Left lung (tissue), 10 donors: ENCODE data around the gene PPP6R1. TPM values are rescaled to one million over a fixed set of nuclear protein-coding genes. Genes with fewer than 3 reads are reported as not detected.
A peak's percentile ranks its signal among the peaks of the same experiment; 100 is the strongest.

ENCODE experiments used
- ATAC-seq: fragments of 200-7000 bp; cut with Tn5 transposase; one replicate; pipeline ENCODE4 v1.9.1; 2020; ENCODE audit warnings: moderate library complexity
- DNase-seq, 4 donors: peaks; one replicate each; pipeline ENCODE4 v3.0.0-alpha.2; 2013 to 2020
- H3K27ac ChIP-seq, 2 donors: fragments of 200-600 bp; sonication (generic) in 1 of 2; one replicate each; pipeline versions ENCODE4 v1.5.0 to v1.8.0; 2020 to 2021
- H3K27me3 ChIP-seq, 2 donors: fragments of 200-600 bp; sonication (generic) in 1 of 2; one replicate each; pipeline versions ENCODE4 v1.5.0 to v1.8.0; 2020 to 2021
- H3K36me3 ChIP-seq, 2 donors: fragments of 200-600 bp; sonication (generic) in 1 of 2; one replicate each; pipeline versions ENCODE4 v1.5.0 to v1.8.0; 2020 to 2021
- H3K4me1 ChIP-seq, 2 donors: fragments of 200-600 bp; one replicate each; pipeline ENCODE4 v1.8.0; 2021
- H3K4me3 ChIP-seq, 2 donors: fragments of 200-600 bp; sonication (generic) in 1 of 2; one replicate each; pipeline versions ENCODE4 v1.5.0 to v1.8.0; 2020 to 2021; ENCODE audit warnings: mild to moderate bottlenecking in 1 of 2
- H3K9me3 ChIP-seq, 2 donors: fragments of 200-600 bp; sonication (generic) in 1 of 2; one replicate each; pipeline versions ENCODE4 v1.5.0 to v1.8.0; 2020 to 2021
- CTCF ChIP-seq, 2 donors: fragments of 200-600 bp; sonication (generic) in 1 of 2; IDR thresholded peaks; one replicate each; pipeline versions ENCODE4 v1.5.0 to v1.8.0; 2021; ENCODE audit warnings: antibody characterized with exemption in 2 of 2
- intact Hi-C, 2 donors: fragments of 100-400 bp; cut with DNase I; formaldehyde crosslinking; loops; one replicate each; pipeline versions ENCODE4 v1.11.2 to v1.14.2; 2022
- polyA plus RNA-seq, 6 donors: library from polyadenylated mRNA; unstranded; fragments of 120-200 nt; gene quantifications; one replicate each; pipeline ENCODE4 v1.2.1, GENCODE V29; 2013; ENCODE audit not compliant: insufficient read length in 6 of 6
- total RNA-seq, 2 donors: library from RNA; stranded (reverse); fragmentation: NEBNext Ultra II Directional; extraction: Animal tissue kit (Norgen Biotek cat#: 25700); gene quantifications; one replicate each; pipeline ENCODE4 v1.2.1, GENCODE V29; 2021
- donor health status: DM: no; HTN: yes; CAD: no.
- donor health status: DM: no; HTN: no; CAD: no.

PPP6R1 gene
- total and polyA plus RNA-seq, 8 donors = 33.4 to 81.8 (median 41.8) TPM

GRCh38 chr19:55224038-55224665 lies 34.7 kb downstream of the PPP6R1 start:
- Histone ChIP-seq H3K4me3 (no peak overlapping the region), H3K27me3 (no peaks in the 10 kb centered on the region), H3K27ac (no peak overlapping the region), H3K9me3 (peaks cover 0 to 10% of the 10 kb centered on the region in 2 donors), H3K36me3 (peaks cover 0 to 46% of the 10 kb centered on the region in 2 donors), H3K4me1 (no peaks in the 10 kb centered on the region)
- DNase-seq (no peak), ATAC-seq (no peak)
- intact Hi-C loops = no loop called here
- no peak for TF ChIP-seq CTCF (IDR thresholded peaks at IDR 0.05)

GRCh38 chr19:55223291-55224037 lies 35.4 kb downstream of the PPP6R1 start:
- H3K27ac ChIP-seq = no peak overlapping the region
- ATAC-seq (no peak), DNase-seq (no peak)
- H3K36me3 ChIP-seq = peaks cover 0 to 39% of the 10 kb centered on the region in 2 donors
- no peak for TF ChIP-seq CTCF (IDR thresholded peaks at IDR 0.05)
- H3K27me3 ChIP-seq = no peaks in the 10 kb centered on the region
- H3K4me3 ChIP-seq = no peak overlapping the region
- H3K4me1 ChIP-seq = no peaks in the 10 kb centered on the region
- peaks cover 0 to 10% of the 10 kb centered on the region in 2 donors for H3K9me3 ChIP-seq
- intact Hi-C loops = no loop called here

GRCh38 chr19:55220525-55220924 lies 38.3 kb downstream of the PPP6R1 start:
- H3K36me3 ChIP-seq = peaks cover 0 to 11% of the 10 kb centered on the region in 2 donors
- TF ChIP-seq CTCF (IDR thresholded peaks at IDR 0.05) = no peak
- no peak overlapping the region for H3K4me3 ChIP-seq
- peaks cover 0 to 18% of the 10 kb centered on the region in 2 donors for H3K27me3 ChIP-seq
- DNase-seq = no peak
- peaks cover 0 to 14% of the 10 kb centered on the region in 2 donors for H3K4me1 ChIP-seq
- intact Hi-C loops = no loop called here
- H3K9me3 ChIP-seq = peaks cover 0 to 10% of the 10 kb centered on the region in 2 donors
- ATAC-seq = no peak
- no peak overlapping the region for H3K27ac ChIP-seq

- peak; percentile 96 for ATAC-seq
- peak overlapping the region in 1 of 2 donors; percentile 77 for H3K27ac ChIP-seq
Measured at GRCh38 chr19:55216461-55217198, 42.2 kb downstream of the PPP6R1 start.

More at GRCh38 chr19:55216461-55217198, 42.2 kb downstream of the PPP6R1 start:
- no peaks in the 10 kb centered on the region for H3K36me3 ChIP-seq
- H3K27me3 ChIP-seq = peaks cover 0 to 40% of the 10 kb centered on the region in 2 donors
- intact Hi-C loops = no loop called here
- peaks cover 0 to 14% of the 10 kb centered on the region in 2 donors for H3K4me1 ChIP-seq
- DNase-seq = peak; percentile 56 to 88 (median 74)
- TF ChIP-seq CTCF (IDR thresholded peaks at IDR 0.05) = no peak
- H3K4me3 ChIP-seq = peak overlapping the region; percentile 19 to 45
- peaks cover 0 to 18% of the 10 kb centered on the region in 2 donors for H3K9me3 ChIP-seq
